OCI-LY3 (cell line): Measurements from ENCODE around the gene ZNF710.

Experiments used
- H2AFZ ChIP-seq: fragments of 200-600, 300-600 bp; shearing (Covaris generic); 2 replicates; pipeline ENCODE4 v1.6.0; 2014; ENCODE audit warnings: antibody characterized with exemption, low read depth, low read length
- H3K27ac ChIP-seq: fragments of 200-600, 300-600 bp; sonication (generic); 2 replicates; pipeline ENCODE4 v1.5.1; 2014; ENCODE audit warnings: mild to moderate bottlenecking, low read length, moderate library complexity, mixed read lengths
- H3K27me3 ChIP-seq: fragments of 200-600, 300-600 bp; sonication (generic); 2 replicates; pipeline ENCODE4 v1.6.1; 2014; ENCODE audit warnings: low read depth, low read length, mixed read lengths
- H3K36me3 ChIP-seq: fragments of 200-600, 300-600 bp; sonication (generic); replicated peaks from 2 replicates; pipeline ENCODE3; 2014; ENCODE audit warnings: low read depth, low read length, mixed read lengths
- H3K4me1 ChIP-seq: fragments of 300-600, 200-600 bp; sonication (generic); 2 replicates; pipeline ENCODE4 v1.6.1; 2014; ENCODE audit warnings: low read length, mixed read lengths
- H3K4me2 ChIP-seq: fragments of 200-600, 300-600 bp; sonication (generic); 2 replicates; pipeline ENCODE4 v1.6.1; 2014; ENCODE audit warnings: low read length, mixed read lengths
- H3K4me3 ChIP-seq: fragments of 300-600, 200-600 bp; sonication (generic); 2 replicates; pipeline ENCODE4 v1.5.1; 2014; ENCODE audit warnings: antibody characterized with exemption, mild to moderate bottlenecking, low read length, moderate library complexity
- H3K79me2 ChIP-seq: fragments of 300-600, 200-600 bp; shearing (Covaris generic); 2 replicates; pipeline ENCODE4 v1.6.1; 2014; ENCODE audit warnings: mild to moderate bottlenecking, low read length, mixed read lengths
- H3K9ac ChIP-seq: fragments of 300-600, 200-600 bp; shearing (Covaris generic); 2 replicates; pipeline ENCODE4 v1.6.0; 2014; ENCODE audit warnings: mild to moderate bottlenecking, low read length, moderate library complexity
- H3K9me3 ChIP-seq: fragments of 200-600, 300-600 bp; shearing (Covaris generic); 2 replicates; pipeline ENCODE4 v1.6.1; 2014; ENCODE audit warnings: low read length, mixed read lengths; ENCODE audit not compliant: insufficient read depth
- H4K20me1 ChIP-seq: fragments of 200-600, 300-600 bp; sonication (generic); 2 replicates; pipeline ENCODE4 v1.6.1; 2016; ENCODE audit warnings: low read length, mixed read lengths; ENCODE audit not compliant: insufficient read depth
- EZH2phosphoT487 ChIP-seq: fragments of 200-600 bp; shearing (Covaris generic); IDR thresholded peaks from 2 replicates; pipeline ENCODE4 v1.6.1; 2018; ENCODE audit warnings: antibody characterized with exemption, mixed run types, low read depth
- TF ChIP-seq, protein P1 (sequence below): fragments of 200-600, 300-600 bp; sonication (generic); IDR thresholded peaks from 2 replicates; pipeline ENCODE4 v1.5.1; 2014; ENCODE audit warnings: antibody characterized with exemption, low read length, low read depth

Gene ZNF710

DNA sequence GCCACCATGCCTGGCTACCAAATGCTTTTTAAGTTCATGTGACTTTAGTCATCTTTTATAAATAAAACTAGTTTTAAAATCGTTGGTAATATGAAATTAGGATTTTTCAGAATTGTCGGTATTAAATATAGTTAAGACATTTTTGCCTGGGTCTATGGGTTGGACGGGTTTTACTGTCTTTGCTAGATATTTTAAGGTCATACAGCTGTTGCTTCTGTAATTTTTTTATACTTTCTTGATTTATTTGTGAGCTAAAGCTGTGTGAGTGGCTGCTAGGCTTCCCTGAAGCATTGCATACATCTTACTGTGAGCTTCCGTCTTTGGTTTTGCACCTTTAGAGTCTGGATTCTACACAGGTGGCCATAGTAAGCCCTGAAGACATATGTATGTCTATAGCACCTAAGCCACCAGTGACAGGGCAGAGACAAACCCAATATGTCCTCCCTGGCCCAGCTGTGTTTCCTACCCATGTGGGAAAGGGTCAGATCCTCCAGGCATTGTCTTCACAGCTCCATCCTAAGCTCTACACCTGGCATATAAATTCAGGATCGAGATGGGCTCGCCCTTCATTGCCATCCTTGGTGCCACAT lies 16.6 kb upstream of the ZNF710 start:
- H3K4me2 ChIP-seq: no peak overlapping the region
- H3K79me2 ChIP-seq: no peaks in the 10 kb centered on the region
- no peaks in the 10 kb centered on the region for H4K20me1 ChIP-seq
- TF ChIP-seq EZH2phosphoT487: no peak
- TF ChIP-seq, protein P1, sequence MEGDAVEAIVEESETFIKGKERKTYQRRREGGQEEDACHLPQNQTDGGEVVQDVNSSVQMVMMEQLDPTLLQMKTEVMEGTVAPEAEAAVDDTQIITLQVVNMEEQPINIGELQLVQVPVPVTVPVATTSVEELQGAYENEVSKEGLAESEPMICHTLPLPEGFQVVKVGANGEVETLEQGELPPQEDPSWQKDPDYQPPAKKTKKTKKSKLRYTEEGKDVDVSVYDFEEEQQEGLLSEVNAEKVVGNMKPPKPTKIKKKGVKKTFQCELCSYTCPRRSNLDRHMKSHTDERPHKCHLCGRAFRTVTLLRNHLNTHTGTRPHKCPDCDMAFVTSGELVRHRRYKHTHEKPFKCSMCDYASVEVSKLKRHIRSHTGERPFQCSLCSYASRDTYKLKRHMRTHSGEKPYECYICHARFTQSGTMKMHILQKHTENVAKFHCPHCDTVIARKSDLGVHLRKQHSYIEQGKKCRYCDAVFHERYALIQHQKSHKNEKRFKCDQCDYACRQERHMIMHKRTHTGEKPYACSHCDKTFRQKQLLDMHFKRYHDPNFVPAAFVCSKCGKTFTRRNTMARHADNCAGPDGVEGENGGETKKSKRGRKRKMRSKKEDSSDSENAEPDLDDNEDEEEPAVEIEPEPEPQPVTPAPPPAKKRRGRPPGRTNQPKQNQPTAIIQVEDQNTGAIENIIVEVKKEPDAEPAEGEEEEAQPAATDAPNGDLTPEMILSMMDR: no peak
- no peak overlapping the region for H3K27ac ChIP-seq
- no peak overlapping the region for H3K4me3 ChIP-seq
- peaks cover 8% of the 10 kb centered on the region for H3K27me3 ChIP-seq
- no peak overlapping the region for H3K9ac ChIP-seq
- H3K4me1 ChIP-seq: no peaks in the 10 kb centered on the region
- no peaks in the 10 kb centered on the region for H3K36me3 ChIP-seq
- H2AFZ ChIP-seq: no peak overlapping the region
- peaks cover 13% of the 10 kb centered on the region; the same call in 1 of the 2 replicates for H3K9me3 ChIP-seq

DNA sequence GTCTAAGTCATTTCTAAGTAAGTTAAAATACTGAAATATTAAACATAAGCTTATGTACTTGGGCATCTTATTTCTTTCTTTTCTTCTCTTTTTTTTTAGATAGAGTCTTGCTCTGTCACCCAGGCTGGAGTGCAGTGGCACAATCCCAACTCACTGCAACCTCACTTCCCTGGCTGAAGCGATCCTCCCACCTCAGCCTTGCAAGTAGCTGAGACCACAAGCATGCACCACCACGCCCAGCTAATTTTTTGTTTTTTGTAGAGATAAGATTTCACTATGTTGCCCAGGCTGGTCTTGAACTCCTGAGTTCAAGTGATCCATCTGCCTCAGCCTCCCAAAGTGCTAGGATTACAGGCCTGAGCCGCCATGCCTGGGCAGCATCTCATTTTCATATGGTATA lies 16.0 kb upstream of the ZNF710 start:
- Histone ChIP-seq H3K4me3 (no peak overlapping the region), H3K4me2 (no peak overlapping the region), H3K4me1 (no peaks in the 10 kb centered on the region), H3K27me3 (peaks cover 8% of the 10 kb centered on the region), H3K27ac (no peak overlapping the region), H2AFZ (no peak overlapping the region), H4K20me1 (no peaks in the 10 kb centered on the region), H3K79me2 (no peaks in the 10 kb centered on the region), H3K9me3 (peaks cover 13% of the 10 kb centered on the region; the same call in 1 of the 2 replicates), H3K36me3 (no peaks in the 10 kb centered on the region), H3K9ac (no peak overlapping the region)
- TF ChIP-seq EZH2phosphoT487: no peak
- TF ChIP-seq, protein P1: no peak

DNA sequence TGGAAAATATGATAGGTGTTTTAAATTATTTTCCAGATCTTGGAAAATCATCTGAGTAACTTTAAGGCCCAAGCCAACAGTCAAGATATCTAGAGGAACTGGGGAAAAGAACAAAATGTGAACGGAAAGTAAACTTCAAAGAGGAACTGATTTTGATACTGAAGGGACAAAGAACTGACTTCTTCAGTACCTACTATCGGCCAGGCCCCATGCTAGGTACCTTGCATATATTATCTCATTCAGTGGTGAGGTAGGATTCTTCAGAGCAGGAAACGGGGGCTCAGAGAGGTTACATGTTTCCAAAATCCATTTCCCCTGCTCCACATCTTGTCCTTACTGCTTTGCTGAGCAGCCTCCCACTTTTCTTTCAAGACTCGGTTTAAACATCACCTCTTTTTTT lies 9.8 kb upstream of the ZNF710 start:
- Histone ChIP-seq H3K79me2 (no peaks in the 10 kb centered on the region), H3K4me3 (no peak overlapping the region), H3K36me3 (no peaks in the 10 kb centered on the region), H3K27me3 (peaks cover 2% of the 10 kb centered on the region; the same call in 1 of the 2 replicates), H3K9me3 (no peaks in the 10 kb centered on the region), H4K20me1 (no peaks in the 10 kb centered on the region), H3K9ac (no peak overlapping the region), H2AFZ (no peak overlapping the region), H3K4me2 (peak overlapping the region; percentile 35), H3K4me1 (peaks cover 8% of the 10 kb centered on the region), H3K27ac (no peak overlapping the region)
- TF ChIP-seq, protein P1: no peak
- TF ChIP-seq EZH2phosphoT487: no peak

DNA sequence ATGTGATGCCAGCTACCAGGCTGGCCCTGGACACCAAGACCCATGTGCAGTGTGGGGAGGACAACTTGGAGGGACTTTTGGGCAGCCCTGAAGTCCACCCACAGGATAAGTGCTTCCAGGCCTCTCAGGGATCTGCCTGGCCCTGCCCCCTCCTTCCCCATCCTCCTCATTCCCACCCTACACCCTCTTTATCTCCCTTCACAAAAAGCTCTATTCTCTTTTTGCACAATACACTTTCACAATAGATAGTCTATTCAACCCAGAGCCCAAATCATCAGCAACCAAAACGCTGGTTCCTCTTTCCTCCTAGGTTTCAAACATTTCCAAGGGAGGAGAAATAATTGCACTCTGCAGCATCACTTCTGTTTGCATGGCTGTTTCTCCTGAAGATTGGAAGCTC lies 7.8 kb upstream of the ZNF710 start:
- H3K79me2 ChIP-seq: no peaks in the 10 kb centered on the region
- H3K4me2 ChIP-seq: no peak overlapping the region
- H3K4me1 ChIP-seq: peaks cover 8% of the 10 kb centered on the region
- no peaks in the 10 kb centered on the region for H3K36me3 ChIP-seq
- H2AFZ ChIP-seq: no peak overlapping the region
- H3K27me3 ChIP-seq: peaks cover 10% of the 10 kb centered on the region
- no peaks in the 10 kb centered on the region for H4K20me1 ChIP-seq
- TF ChIP-seq, protein P1: no peak
- no peak for TF ChIP-seq EZH2phosphoT487
- H3K9ac ChIP-seq: no peak overlapping the region
- no peak overlapping the region for H3K4me3 ChIP-seq
- no peak overlapping the region for H3K27ac ChIP-seq
- no peaks in the 10 kb centered on the region for H3K9me3 ChIP-seq
